GM12874 (cell line): ENCODE data around the gene KCNQ5.

ENCODE experiments used
- TF ChIP-seq, protein P1 (sequence below): IDR thresholded peaks from 2 replicates; pipeline ENCODE4 v1.5.1; 2011; ENCODE audit warnings: low read depth, mild to moderate bottlenecking, control low read depth, low read length, moderate library complexity; ENCODE audit not compliant: insufficient read depth

The KCNQ5 gene

DNA sequence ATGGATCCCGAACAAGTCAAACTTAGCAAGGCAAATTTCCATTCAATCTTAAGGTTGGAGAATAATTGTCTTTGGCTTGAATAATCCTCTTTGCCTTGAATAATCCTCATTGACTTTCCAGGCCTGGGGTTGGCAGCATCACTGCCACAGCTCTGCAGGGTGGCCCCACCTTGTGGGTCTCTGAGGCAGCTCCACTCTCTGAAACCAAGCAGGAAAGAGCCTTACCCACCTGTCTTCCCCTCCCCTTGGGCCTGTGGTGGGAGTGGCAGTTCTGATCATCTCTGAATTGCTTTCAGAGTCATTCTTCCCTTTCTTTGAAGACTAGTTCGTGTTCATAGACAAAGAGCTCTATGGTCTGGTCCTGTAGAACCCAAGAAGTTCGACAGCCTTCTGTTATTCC, 47.5 kb downstream of the KCNQ5 start:
- TF ChIP-seq, protein P1, sequence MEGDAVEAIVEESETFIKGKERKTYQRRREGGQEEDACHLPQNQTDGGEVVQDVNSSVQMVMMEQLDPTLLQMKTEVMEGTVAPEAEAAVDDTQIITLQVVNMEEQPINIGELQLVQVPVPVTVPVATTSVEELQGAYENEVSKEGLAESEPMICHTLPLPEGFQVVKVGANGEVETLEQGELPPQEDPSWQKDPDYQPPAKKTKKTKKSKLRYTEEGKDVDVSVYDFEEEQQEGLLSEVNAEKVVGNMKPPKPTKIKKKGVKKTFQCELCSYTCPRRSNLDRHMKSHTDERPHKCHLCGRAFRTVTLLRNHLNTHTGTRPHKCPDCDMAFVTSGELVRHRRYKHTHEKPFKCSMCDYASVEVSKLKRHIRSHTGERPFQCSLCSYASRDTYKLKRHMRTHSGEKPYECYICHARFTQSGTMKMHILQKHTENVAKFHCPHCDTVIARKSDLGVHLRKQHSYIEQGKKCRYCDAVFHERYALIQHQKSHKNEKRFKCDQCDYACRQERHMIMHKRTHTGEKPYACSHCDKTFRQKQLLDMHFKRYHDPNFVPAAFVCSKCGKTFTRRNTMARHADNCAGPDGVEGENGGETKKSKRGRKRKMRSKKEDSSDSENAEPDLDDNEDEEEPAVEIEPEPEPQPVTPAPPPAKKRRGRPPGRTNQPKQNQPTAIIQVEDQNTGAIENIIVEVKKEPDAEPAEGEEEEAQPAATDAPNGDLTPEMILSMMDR: no peak

DNA sequence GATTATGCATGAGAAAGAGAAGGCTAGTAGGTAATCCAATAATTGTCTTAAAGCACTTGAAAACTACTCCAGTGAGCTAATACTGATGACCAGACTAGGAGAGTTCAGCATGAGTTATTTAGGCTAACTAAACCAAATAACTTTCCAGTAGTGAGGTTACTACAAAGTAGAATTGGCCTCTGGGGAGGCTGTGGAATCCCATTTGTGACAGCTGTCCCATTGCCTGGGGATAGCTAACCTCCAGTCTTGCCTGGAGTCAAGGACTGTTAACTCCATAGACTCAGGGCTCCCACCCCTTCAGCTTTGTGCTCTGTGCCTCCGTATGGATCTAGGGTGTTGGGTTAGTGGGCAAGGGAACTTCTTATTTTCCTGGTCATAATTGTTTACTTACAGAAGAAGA, 51.0 kb downstream of the KCNQ5 start:
- TF ChIP-seq, protein P1: no peak

DNA sequence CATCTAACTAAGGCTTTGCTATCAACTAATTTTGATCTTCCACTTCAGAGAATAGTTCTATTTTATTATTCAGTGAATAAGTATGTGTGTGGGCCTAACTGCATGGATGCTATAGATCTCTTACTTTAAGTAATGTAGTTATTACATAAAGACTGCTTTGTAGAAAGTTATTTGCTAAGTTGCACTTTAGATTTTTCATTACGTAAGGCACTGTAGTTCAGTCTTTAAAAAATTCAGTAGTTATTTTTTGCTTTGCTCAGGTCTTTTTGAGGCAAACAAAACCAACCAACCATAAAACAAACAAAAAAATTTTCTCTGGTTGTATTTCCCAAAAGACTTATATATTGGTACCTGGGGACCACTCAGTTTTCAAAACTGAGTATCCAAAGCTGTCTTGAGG, 53.0 kb downstream of the KCNQ5 start:
- TF ChIP-seq, protein P1: no peak

GRCh38 chr6:72675396-72675795, 53.5 kb downstream of the KCNQ5 start:
- TF ChIP-seq, protein P1: no peak

- TF ChIP-seq, protein P1: no peak
Measured at GRCh38 chr6:72676995-72677394, 55.1 kb downstream of the KCNQ5 start.

GRCh38 chr6:72677740-72678139, 55.9 kb downstream of the KCNQ5 start:
- TF ChIP-seq, protein P1: no peak

DNA sequence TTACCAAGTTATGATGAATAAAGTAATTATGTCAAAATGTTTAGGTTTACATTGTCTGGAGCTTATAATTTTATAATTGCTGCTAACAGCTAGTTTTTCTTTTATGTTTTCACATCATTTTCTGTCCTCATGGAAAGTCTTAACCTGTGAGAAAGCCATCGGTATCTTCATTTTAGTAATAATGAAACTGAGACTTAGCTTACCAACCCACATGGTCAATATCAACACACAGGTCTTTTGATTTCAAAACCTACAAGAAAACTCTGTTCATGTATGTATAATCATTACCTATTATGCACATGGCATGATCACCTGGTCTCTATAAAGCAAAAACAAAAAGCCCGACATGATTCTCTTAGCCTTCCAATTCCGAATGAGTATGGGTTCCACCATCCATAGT, 61.9 kb downstream of the KCNQ5 start:
- TF ChIP-seq, protein P1: no peak
